ENCODE measurements around the gene SMG1. TPM values are rescaled to one million over a fixed set of nuclear protein-coding genes. Genes with fewer than 3 reads are reported as not detected.
"Not testable (repeated sequence)": the region's sequence is repeated elsewhere in the genome, so short reads cannot be mapped to it uniquely, and the experiment has no call there.

SMG1 gene
- total and polyA plus RNA-seq, 7 donors = 6.0 to 112 (median 72.8) TPM

GRCh38 chr16:18788828-18789514, 137.2 kb downstream of the SMG1 start:
- Histone ChIP-seq H3K9me3 (no peaks in the 10 kb centered on the region), H3K36me3 (peaks cover under 1 to 71% (median 49%) of the 10 kb centered on the region in 4 donors), H3K27me3 (no peaks in the 10 kb centered on the region), H3K27ac (peak overlapping the region; percentile 75 to 89 (median 86)), H3K4me3 (peak overlapping the region; percentile 65 to 93 (median 84)), H3K4me1 (peaks cover 0 to 60% (median 48%) of the 10 kb centered on the region in 4 donors)
- 4 to 13% methylated on average over 20 of the region's 20 CpGs for WGBS, 2 donors
- no peak for DNase-seq
- TF ChIP-seq CTCF (IDR thresholded peaks at IDR 0.05) (no peak), EP300 (IDR thresholded peaks at IDR 0.05) (no peak), POLR2AphosphoS5 (IDR thresholded peaks at IDR 0.05) (no peak), POLR2A (IDR thresholded peaks at IDR 0.05) (no peak)
- intact Hi-C loops (cut with DNase I) = no loop called here

GRCh38 chr16:18784917-18785623, 141.1 kb downstream of the SMG1 start:
- no peak for DNase-seq
- Histone ChIP-seq H3K4me3 (no peak overlapping the region), H3K9me3 (no peaks in the 10 kb centered on the region), H3K27me3 (no peaks in the 10 kb centered on the region), H3K4me1 (peaks cover 0 to 56% (median 47%) of the 10 kb centered on the region in 4 donors), H3K27ac (peak overlapping the region; percentile 6 to 52 (median 22)), H3K36me3 (peaks cover 8 to 65% (median 47%) of the 10 kb centered on the region in 4 donors)
- 77 to 81% methylated on average over 8 of the region's 8 CpGs for WGBS, 2 donors
- intact Hi-C loops (cut with DNase I) = no loop called here
- TF ChIP-seq CTCF (IDR thresholded peaks at IDR 0.05) (no peak), POLR2AphosphoS5 (IDR thresholded peaks at IDR 0.05) (peak in 1 of 4 donors; percentile 5), EP300 (IDR thresholded peaks at IDR 0.05) (no peak), POLR2A (IDR thresholded peaks at IDR 0.05) (no peak)

GRCh38 chr16:18783430-18784341, 142.5 kb downstream of the SMG1 start:
- Histone ChIP-seq H3K36me3 (peaks cover 8 to 62% (median 47%) of the 10 kb centered on the region in 4 donors), H3K27ac (no peak overlapping the region), H3K4me3 (no peak overlapping the region), H3K27me3 (no peaks in the 10 kb centered on the region), H3K9me3 (no peaks in the 10 kb centered on the region), H3K4me1 (peaks cover 0 to 47% (median 42%) of the 10 kb centered on the region in 4 donors)
- DNase-seq = no peak
- TF ChIP-seq POLR2A (IDR thresholded peaks at IDR 0.05) (no peak), EP300 (IDR thresholded peaks at IDR 0.05) (no peak), POLR2AphosphoS5 (IDR thresholded peaks at IDR 0.05) (no peak), CTCF (IDR thresholded peaks at IDR 0.05) (no peak)
- WGBS, 2 donors = 84 to 87% methylated on average over 17 of the region's 17 CpGs
- intact Hi-C loops (cut with DNase I) = no loop called here

GRCh38 chr16:18782697-18783429, 143.3 kb downstream of the SMG1 start:
- DNase-seq = no peak
- Histone ChIP-seq H3K27ac (no peak overlapping the region), H3K9me3 (no peaks in the 10 kb centered on the region), H3K27me3 (no peaks in the 10 kb centered on the region), H3K4me3 (no peak overlapping the region), H3K36me3 (peaks cover 8 to 54% (median 41%) of the 10 kb centered on the region in 4 donors), H3K4me1 (peaks cover 0 to 39% (median 34%) of the 10 kb centered on the region in 4 donors)
- intact Hi-C loops (cut with DNase I) = no loop called here
- WGBS, 2 donors = 87 to 88% methylated on average over 8 of the region's 8 CpGs
- TF ChIP-seq POLR2AphosphoS5 (IDR thresholded peaks at IDR 0.05) = no peak
- TF ChIP-seq EP300 (IDR thresholded peaks at IDR 0.05) = no peak
- no peak for TF ChIP-seq POLR2A (IDR thresholded peaks at IDR 0.05)
- no peak for TF ChIP-seq CTCF (IDR thresholded peaks at IDR 0.05)

GRCh38 chr16:18781232-18781631, 145.0 kb downstream of the SMG1 start:
- DNase-seq; intact Hi-C loops (cut with DNase I); H3K4me3 ChIP-seq; H3K27me3 ChIP-seq; H3K9me3 ChIP-seq; H3K27ac ChIP-seq: not testable (repeated sequence)
- 85 to 92% methylated on average over 6 of the region's 6 CpGs for WGBS, 2 donors
- Histone ChIP-seq H3K36me3 (peaks cover 8 to 38% (median 27%) of the 10 kb centered on the region in 4 donors), H3K4me1 (peaks cover 0 to 22% (median 18%) of the 10 kb centered on the region in 4 donors)

- H3K27ac ChIP-seq; intact Hi-C loops (cut with DNase I): not testable (repeated sequence)
- 60 to 71% methylated on average over 8 of the region's 8 CpGs for WGBS, 2 donors
Observed at GRCh38 chr16:18780460-18781026, 145.7 kb downstream of the SMG1 start.

More at GRCh38 chr16:18780460-18781026, 145.7 kb downstream of the SMG1 start:
- not testable (repeated sequence) for H3K4me3 ChIP-seq, H3K9me3 ChIP-seq, DNase-seq, H3K27me3 ChIP-seq
- Histone ChIP-seq H3K4me1 (peaks cover 0 to 15% (median 11%) of the 10 kb centered on the region in 4 donors), H3K36me3 (peaks cover 8 to 31% (median 24%) of the 10 kb centered on the region in 4 donors)
